K562 (cell line): ENCODE data around the gene P2RY6.

ENCODE experiments used
- CTCF ChIP-seq, 3 experiments: IDR thresholded peaks in 2 of 3; conservative IDR thresholded peaks in 1 of 3; 2 replicates each; pipeline ENCODE4 v1.5.1; 2011 to 2012; ENCODE audit warnings: low read length in 3 of 3, mild to moderate bottlenecking in 3 of 3, control low read depth in 2 of 3, improper control_type of control experiment in 1 of 3, inconsistent platforms in 1 of 3, low read depth in 1 of 3, mixed read lengths in 1 of 3, moderate library complexity in 1 of 3; ENCODE audit not compliant: insufficient read depth in 2 of 3
- KLF6 ChIP-seq: fragments of 250-450 bp; sonication (Bioruptor Pico); IDR thresholded peaks from 2 replicates; pipeline ENCODE4 v1.4.0; 2020; ENCODE audit warnings: mild to moderate bottlenecking, moderate library complexity, borderline replicate concordance
- PHF20 ChIP-seq: fragments of 450-650 bp; IDR thresholded peaks from 2 replicates; pipeline ENCODE4 v1.6.1; 2018; ENCODE audit not compliant: partially characterized antibody
- POLR3A ChIP-seq: IDR thresholded peaks from 2 replicates; pipeline ENCODE4 v1.6.1; 2011; ENCODE audit warnings: borderline replicate concordance, mild to moderate bottlenecking, moderate library complexity; ENCODE audit not compliant: insufficient read length, insufficient read depth; ENCODE audit errors: extremely low read depth
- ZNF140 ChIP-seq: fragments of 250-450 bp; sonication (Bioruptor Pico); IDR thresholded peaks from 2 replicates; pipeline ENCODE4 v1.8.0; 2021; ENCODE audit warnings: moderate library complexity, mild to moderate bottlenecking, inconsistent platforms
- ZNF253 ChIP-seq: fragments of 250-450 bp; sonication (Bioruptor Pico); conservative IDR thresholded peaks from 2 replicates; pipeline ENCODE4 v1.6.1; 2021; ENCODE audit warnings: mild to moderate bottlenecking

- TF ChIP-seq ZNF140 (no peak), PHF20 (no peak), POLR3A (no peak), KLF6 (no peak), CTCF (IDR thresholded peaks at IDR 0.05 in 2 of 3, conservative IDR thresholded peaks at IDR 0.05 in 1 of 3; ENCODE audit: insufficient read depth in 2 of 3, low read depth in 1 of 3, low read length in 3 of 3) (no peak), ZNF253 (CRISPR knock-in tag) (no peak)
Measured at GRCh38 chr11:73281796-73282660, 9.9 kb downstream of the P2RY6 start.
